Heart right ventricle (tissue), 16 donors: ENCODE measurements around the gene KRTAP12-4. TPM values are rescaled to one million over a fixed set of nuclear protein-coding genes. Genes with fewer than 3 reads are reported as not detected.
A peak's percentile ranks its signal among the peaks of the same experiment; 100 is the strongest.
"Not testable (repeated sequence)": the region's sequence is repeated elsewhere in the genome, so short reads cannot be mapped to it uniquely, and the experiment has no call there.

Experiments used
- ATAC-seq, 8 donors: fragments of 200-7000 bp; cut with Tn5 transposase; one replicate each; pipeline ENCODE4 v1.9.1; 2020; ENCODE audit warnings: mild to moderate bottlenecking in 8 of 8, moderate library complexity in 8 of 8, moderate number of reproducible peaks in 1 of 8
- DNase-seq, 2 donors: peaks; one replicate each; pipeline ENCODE4 v3.0.0-alpha.2; 2020
- H3K27ac ChIP-seq, 10 donors: fragments of 200-600 bp; sonication (generic) in 2 of 10; one replicate each; pipeline versions ENCODE4 v1.5.0 to v1.8.0; 2020 to 2022; ENCODE audit warnings: mild to moderate bottlenecking in 3 of 10
- H3K27me3 ChIP-seq, 7 donors: fragments of 200-600 bp; one replicate each; pipeline ENCODE4 v1.8.0; 2021 to 2022; ENCODE audit warnings: mild to moderate bottlenecking in 2 of 7
- H3K36me3 ChIP-seq, 9 donors: fragments of 200-600 bp; sonication (generic) in 1 of 9; one replicate each; pipeline versions ENCODE4 v1.5.0 to v1.8.0; 2020 to 2022; ENCODE audit warnings: mild to moderate bottlenecking in 2 of 9
- H3K4me1 ChIP-seq, 9 donors: fragments of 200-600 bp; sonication (generic) in 1 of 9; one replicate each; pipeline versions ENCODE4 v1.5.0 to v1.8.0; 2020 to 2022; ENCODE audit warnings: mild to moderate bottlenecking in 4 of 9
- H3K4me3 ChIP-seq, 10 donors: fragments of 200-600 bp; sonication (generic) in 2 of 10; one replicate each; pipeline versions ENCODE4 v1.5.0 to v1.8.0; 2020 to 2022; ENCODE audit warnings: mild to moderate bottlenecking in 7 of 10, moderate library complexity in 2 of 10
- H3K9me3 ChIP-seq, 11 donors: fragments of 200-600 bp in 10 of 11; sonication (generic) in 2 of 11; one replicate each; pipeline versions ENCODE4 v1.5.0 to v1.8.0; 2013 to 2022; ENCODE audit warnings: mild to moderate bottlenecking in 2 of 11, control low read depth in 1 of 11, moderate library complexity in 1 of 11
- WGBS, 2 donors: extraction: QIAGEN DNeasy Blood & Tissue Kit; methylation state at CpG; one replicate each; pipeline ENCODE4 v1.1.7; 2013; ENCODE audit warnings: inconsistent platforms in 1 of 2; 5-methylcytosine and 5-hydroxymethylcytosine counted together
- intact Hi-C, 10 donors: fragments of 100-400 bp; cut with DNase I; formaldehyde crosslinking; loops; one replicate each; pipeline versions ENCODE4 v1.11.1 to v1.14.2; 2022
- polyA plus RNA-seq, 2 donors: library from polyadenylated mRNA; stranded (reverse); fragments of 200-250 nt; gene quantifications; one replicate each; pipeline ENCODE4 v1.2.3, GENCODE V29; 2013
- total RNA-seq, 10 donors: library from RNA; stranded (reverse); fragmentation: NEBNext Ultra II Directional in 3 of 10; extraction: Animal tissue kit (Norgen Biotek cat#: 25700) in 3 of 10; gene quantifications; one replicate each; pipeline versions ENCODE4 v1.2.1 to v1.2.4, GENCODE V29; 2021 to 2023
- TF ChIP-seq, protein P1 (sequence below), 9 donors: fragments of 200-600 bp; sonication (generic) in 2 of 9; IDR thresholded peaks; one replicate each; pipeline versions ENCODE4 v1.5.0 to v1.8.0; 2021 to 2022; ENCODE audit warnings: antibody characterized with exemption in 9 of 9, mild to moderate bottlenecking in 5 of 9, moderate library complexity in 1 of 9
- donor health status: Arrhythmogenic right ventricular cardiomyopathy.
- donor health status: ischemic (EF 13 %, LVEDD 7.1; RV severe dilation, severe dysfunction).
- donor health status: healthy with polysubstance abuse.
- donor health status: DM: no; HTN: yes; CAD: no.
- donor health status: DM: no; HTN: no; CAD: no.
- donor health status: ischemic (EF 25% LVEDD 6.9; RV normal size, moderate dysfunction).
- donor health status: ischemic (EF 25% LVEDD 5.7; RV mildly dilated, moderate dysfunction).
- donor health status: healthy.
- donor health status: DM: yes; HTN: yes; CAD: no.
- donor health status: Ischemic cardiomyopathy.
- donor health status: ischemic (EF 35%, LVEDD 5.7; RV mildly dilated, moderate dysfunction).
- donor health status: nonischemic (EF 11% LVEDD 7.7; RV severe dilation, severe dysfunction).
- donor health status: DM: yes; HTN: yes; CAD: no.
- donor health status: PGD.
- donor health status: ischemic (EF 29% LVEDD 5.4; RV normal size, mild dysfunction).
- donor health status: nonischemic (EF 23%, LVEDD 6.1; RV moderate dilation, normal function).

The KRTAP12-4 gene
- total and polyA plus RNA-seq, 12 donors, result not detected

DNA sequence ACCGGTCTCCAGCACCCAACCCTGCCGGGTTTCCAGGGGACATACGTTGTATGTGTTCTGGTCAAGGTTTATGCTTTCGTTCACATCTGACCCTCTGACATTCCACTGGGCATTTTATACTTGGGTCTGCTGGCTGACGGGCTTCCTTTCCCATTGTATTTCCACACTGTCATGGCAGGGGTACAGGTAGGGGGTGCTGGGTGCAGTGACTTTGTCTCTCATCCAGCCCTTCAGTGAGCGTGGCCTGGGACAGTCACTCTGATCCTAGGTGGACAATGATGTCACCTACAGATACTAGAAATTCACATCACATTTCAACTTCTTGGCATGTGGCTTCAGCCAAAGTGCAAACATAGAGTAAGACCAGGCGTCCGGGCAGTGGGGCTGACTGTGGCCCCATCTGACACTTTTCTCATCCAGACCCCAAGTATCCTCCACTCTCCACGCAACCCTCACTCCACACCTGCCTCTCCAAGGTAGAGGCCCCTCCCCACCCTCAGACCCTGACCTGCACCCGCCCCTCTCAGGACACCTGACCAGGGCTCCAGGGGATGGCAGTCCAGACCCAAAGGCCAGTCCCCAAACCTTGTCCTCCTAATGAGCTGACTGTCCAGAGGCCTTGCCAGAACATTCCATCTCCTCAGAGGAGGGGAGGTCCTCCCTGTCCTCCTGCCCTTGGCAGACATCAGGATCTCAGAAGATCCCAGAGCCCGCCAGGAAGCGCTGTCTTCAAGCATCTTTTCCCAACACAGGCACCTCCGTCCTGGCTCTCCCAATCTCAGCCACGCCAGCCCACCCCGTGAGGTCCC lies 18.0 kb downstream of the KRTAP12-4 start:
- no peak overlapping the region for H3K4me3 ChIP-seq
- no peak overlapping the region for H3K27ac ChIP-seq
- DNase-seq (no peak), ATAC-seq (no peak)
- no peaks in the 10 kb centered on the region for H3K4me1 ChIP-seq
- H3K36me3 ChIP-seq, result no peaks in the 10 kb centered on the region
- H3K9me3 ChIP-seq, result peaks cover 0 to 36% (median 9%) of the 10 kb centered on the region in 11 donors
- peaks cover 0 to 40% (median 15%) of the 10 kb centered on the region in 7 donors for H3K27me3 ChIP-seq
- 81 to 83% methylated on average over 15 of the region's 15 CpGs for WGBS, 2 donors
- TF ChIP-seq, protein P1, sequence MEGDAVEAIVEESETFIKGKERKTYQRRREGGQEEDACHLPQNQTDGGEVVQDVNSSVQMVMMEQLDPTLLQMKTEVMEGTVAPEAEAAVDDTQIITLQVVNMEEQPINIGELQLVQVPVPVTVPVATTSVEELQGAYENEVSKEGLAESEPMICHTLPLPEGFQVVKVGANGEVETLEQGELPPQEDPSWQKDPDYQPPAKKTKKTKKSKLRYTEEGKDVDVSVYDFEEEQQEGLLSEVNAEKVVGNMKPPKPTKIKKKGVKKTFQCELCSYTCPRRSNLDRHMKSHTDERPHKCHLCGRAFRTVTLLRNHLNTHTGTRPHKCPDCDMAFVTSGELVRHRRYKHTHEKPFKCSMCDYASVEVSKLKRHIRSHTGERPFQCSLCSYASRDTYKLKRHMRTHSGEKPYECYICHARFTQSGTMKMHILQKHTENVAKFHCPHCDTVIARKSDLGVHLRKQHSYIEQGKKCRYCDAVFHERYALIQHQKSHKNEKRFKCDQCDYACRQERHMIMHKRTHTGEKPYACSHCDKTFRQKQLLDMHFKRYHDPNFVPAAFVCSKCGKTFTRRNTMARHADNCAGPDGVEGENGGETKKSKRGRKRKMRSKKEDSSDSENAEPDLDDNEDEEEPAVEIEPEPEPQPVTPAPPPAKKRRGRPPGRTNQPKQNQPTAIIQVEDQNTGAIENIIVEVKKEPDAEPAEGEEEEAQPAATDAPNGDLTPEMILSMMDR (IDR thresholded peaks at IDR 0.05), result no peak
- intact Hi-C loops, result no loop called here

DNA sequence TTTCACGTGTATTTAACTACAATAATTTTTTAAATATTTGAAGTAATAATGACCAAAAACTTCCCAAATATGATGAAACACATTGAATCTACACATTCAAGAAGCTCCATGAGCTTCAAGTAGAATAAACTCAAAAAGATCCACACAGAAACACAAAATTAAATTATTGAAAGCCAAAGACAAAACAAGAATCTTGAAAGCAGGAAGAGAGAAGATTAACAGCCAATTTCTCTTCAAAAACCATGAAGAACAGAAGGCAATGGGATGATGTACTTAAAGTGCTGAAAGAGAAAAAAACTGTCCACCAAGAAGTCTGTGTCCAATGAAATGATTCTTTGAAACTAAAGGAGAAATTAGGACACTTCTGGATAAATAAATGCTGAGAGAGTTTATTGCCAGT lies 22.4 kb downstream of the KRTAP12-4 start:
- DNase-seq (no peak), ATAC-seq (no peak)
- WGBS, 2 donors, result 90% methylated on average over 1 of the region's 1 CpG
- H3K4me1 ChIP-seq, result no peaks in the 10 kb centered on the region
- intact Hi-C loops, result no loop called here
- H3K4me3 ChIP-seq, result no peak overlapping the region
- no peak overlapping the region for H3K27ac ChIP-seq
- H3K36me3 ChIP-seq, result no peaks in the 10 kb centered on the region
- peaks cover 0 to 39% (median 13%) of the 10 kb centered on the region in 11 donors for H3K9me3 ChIP-seq
- H3K27me3 ChIP-seq, result peaks cover 0 to 33% (median 0%) of the 10 kb centered on the region in 7 donors
- TF ChIP-seq, protein P1 (IDR thresholded peaks at IDR 0.05), result no peak

DNA sequence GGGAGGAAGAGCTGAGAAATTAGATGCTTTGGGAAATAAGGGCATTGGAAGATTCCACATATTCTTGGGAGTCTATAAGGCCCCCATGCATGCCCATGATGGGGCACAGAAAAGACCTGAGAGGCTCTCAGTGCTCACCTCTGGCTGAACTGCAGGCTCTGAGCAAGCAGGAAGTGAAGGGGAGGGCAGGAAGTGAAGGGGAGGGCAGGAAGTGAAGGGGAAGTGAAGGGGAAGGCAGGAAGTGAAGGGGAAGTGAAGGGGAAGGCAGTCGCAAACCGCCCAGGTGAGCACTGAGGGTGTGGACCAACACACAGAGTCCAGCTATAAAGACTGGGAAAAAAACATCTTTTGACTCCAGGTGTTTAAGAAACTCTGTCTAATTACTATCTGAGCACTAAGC lies 24.0 kb downstream of the KRTAP12-4 start:
- peaks cover 0 to 7% (median 0%) of the 10 kb centered on the region in 9 donors for H3K4me1 ChIP-seq
- 66 to 82% methylated on average over 2 of the region's 2 CpGs for WGBS, 2 donors
- H3K4me3 ChIP-seq, result no peak overlapping the region
- no peak overlapping the region for H3K27ac ChIP-seq
- ATAC-seq (no peak), DNase-seq (no peak)
- TF ChIP-seq, protein P1 (IDR thresholded peaks at IDR 0.05), result no peak
- H3K27me3 ChIP-seq, result peaks cover 0 to 31% (median 0%) of the 10 kb centered on the region in 7 donors
- no peaks in the 10 kb centered on the region for H3K36me3 ChIP-seq
- intact Hi-C loops, result no loop called here
- H3K9me3 ChIP-seq, result peaks cover 0 to 39% (median 13%) of the 10 kb centered on the region in 11 donors

DNA sequence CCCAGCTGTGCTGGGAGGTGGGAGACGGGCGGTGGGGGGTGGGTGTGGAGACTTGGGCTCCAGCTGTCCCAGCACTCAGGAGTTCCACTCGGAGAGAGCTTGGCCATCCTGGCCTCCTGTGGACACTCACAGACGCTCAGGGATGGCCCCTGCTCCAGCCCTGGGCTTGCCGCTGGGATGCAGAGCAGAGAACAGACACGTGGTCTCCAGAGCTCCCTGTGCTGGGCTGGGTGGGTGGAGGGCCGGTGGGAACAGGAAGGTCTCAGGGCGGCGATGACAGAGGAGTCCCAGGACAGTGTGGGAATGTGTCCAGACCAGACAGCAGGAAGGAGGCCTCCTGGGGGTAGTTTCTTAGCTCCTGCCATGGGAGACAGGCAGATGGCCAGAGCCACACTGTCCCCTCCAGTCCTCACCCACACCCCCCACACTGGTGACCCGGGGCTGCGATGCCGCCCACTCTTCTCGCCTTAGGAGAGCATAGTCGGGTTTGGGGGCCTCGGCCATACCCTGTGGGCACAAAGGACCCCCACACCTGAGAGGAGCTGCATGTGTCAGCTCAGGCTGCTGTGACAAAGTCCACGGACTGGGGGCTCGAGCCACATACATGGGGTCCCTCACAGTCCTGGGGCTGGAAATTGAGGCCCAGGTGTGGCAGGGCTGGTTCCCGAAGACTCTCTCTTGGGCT lies 25.6 kb downstream of the KRTAP12-4 start:
- ATAC-seq, result peak in 3 of 8 donors; percentile 43 to 67 (median 53)
- DNase-seq, result no peak

DNA sequence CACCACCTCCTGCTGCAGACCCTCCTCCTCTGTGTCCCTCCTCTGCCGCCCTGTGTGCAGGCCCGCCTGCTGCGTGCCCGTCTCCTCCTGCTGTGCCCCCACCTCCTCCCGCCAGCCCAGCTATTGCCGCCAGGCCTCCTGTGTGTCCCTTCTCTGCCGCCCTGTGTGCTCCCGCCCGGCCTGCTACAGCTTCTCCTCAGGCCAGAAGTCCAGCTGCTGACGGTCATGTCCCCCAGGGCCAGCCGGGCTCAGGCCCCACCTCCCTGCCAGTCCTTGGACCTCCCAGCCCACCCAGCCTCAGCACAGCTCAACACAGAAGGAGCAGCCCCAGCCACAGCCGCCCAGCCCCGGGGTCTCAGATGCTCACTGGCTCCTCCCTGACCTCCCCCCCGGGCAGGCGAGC lies 26.6 kb downstream of the KRTAP12-4 start:
- Histone ChIP-seq H3K27me3 (peaks cover 0 to 31% (median 0%) of the 10 kb centered on the region in 7 donors), H3K9me3 (peaks cover 0 to 55% (median 32%) of the 10 kb centered on the region in 11 donors)
- DNase-seq, H3K4me1 ChIP-seq, H3K27ac ChIP-seq, H3K36me3 ChIP-seq, H3K4me3 ChIP-seq: not testable (repeated sequence)
- peak in 2 of 8 donors; percentile 27 to 49 for ATAC-seq
- WGBS, 2 donors, result 41 to 48% methylated on average over 13 to 14 of the region's 15 CpGs
- intact Hi-C loops, result loop anchor here in 1 of 10 donors (10.0 kb wide), 1 partner anchor 157 kb away; no protein-coding TSS in a partner anchor

More for the DNA sequence above, 25.6 kb downstream of the KRTAP12-4 start:
- Histone ChIP-seq H3K4me3 (no peak overlapping the region), H3K27me3 (peaks cover 0 to 31% (median 0%) of the 10 kb centered on the region in 7 donors), H3K27ac (no peak overlapping the region), H3K36me3 (no peaks in the 10 kb centered on the region), H3K9me3 (peaks cover 0 to 51% (median 22%) of the 10 kb centered on the region in 11 donors), H3K4me1 (peaks cover 0 to 7% (median 0%) of the 10 kb centered on the region in 9 donors)
- intact Hi-C loops, result loop anchor here in 1 of 10 donors (10.0 kb wide), 1 partner anchor 156 kb away; no protein-coding TSS in a partner anchor
- WGBS, 2 donors, result 47 to 56% methylated on average over 18 of the region's 18 CpGs
- TF ChIP-seq, protein P1 (IDR thresholded peaks at IDR 0.05), result no peak

DNA sequence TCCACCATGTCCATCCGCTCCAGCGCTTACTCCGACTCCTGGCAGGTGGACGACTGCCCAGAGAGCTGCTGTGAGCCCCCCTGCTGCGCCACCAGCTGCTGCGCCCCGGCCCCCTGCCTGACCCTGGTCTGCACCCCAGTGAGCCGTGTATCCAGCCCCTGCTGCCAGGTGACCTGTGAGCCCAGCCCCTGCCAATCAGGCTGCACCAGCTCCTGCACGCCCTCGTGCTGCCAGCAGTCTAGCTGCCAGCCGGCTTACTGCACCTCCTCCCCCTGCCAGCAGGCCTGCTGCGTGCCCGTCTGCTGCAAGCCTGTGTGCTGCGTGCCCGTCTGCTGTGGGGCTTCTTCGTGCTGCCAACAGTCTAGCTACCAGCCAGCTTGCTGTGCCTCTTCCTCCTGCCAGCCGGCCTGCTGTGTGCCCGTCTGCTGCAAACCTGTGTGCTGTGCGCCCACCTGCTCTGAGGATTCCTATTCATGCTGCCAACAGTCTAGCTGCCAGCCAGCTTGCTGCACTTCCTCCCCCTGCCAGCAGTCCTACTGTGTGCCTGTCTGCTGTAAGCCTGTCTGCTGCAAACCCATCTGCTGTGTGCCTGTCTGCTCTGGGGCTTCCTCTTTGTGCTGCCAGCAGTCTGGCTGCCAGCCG lies 27.2 kb downstream of the KRTAP12-4 start:
- intact Hi-C loops, result loop anchor here in 1 of 10 donors (10.0 kb wide), 1 partner anchor 157 kb away; no protein-coding TSS in a partner anchor
- not testable (repeated sequence) for H3K36me3 ChIP-seq, H3K4me3 ChIP-seq, H3K27ac ChIP-seq, ATAC-seq, DNase-seq, H3K4me1 ChIP-seq
- Histone ChIP-seq H3K9me3 (peaks cover 0 to 55% (median 27%) of the 10 kb centered on the region in 11 donors), H3K27me3 (peaks cover 0 to 31% (median 0%) of the 10 kb centered on the region in 7 donors)
- 75 to 84% methylated on average over 15 to 17 of the region's 20 CpGs for WGBS, 2 donors
